ENCODE results near the gene GPX2.

GRCh38 chr14:64970041-64970440 is 27.5 kb upstream of the GPX2 start:
- TF ChIP-seq, protein P1, sequence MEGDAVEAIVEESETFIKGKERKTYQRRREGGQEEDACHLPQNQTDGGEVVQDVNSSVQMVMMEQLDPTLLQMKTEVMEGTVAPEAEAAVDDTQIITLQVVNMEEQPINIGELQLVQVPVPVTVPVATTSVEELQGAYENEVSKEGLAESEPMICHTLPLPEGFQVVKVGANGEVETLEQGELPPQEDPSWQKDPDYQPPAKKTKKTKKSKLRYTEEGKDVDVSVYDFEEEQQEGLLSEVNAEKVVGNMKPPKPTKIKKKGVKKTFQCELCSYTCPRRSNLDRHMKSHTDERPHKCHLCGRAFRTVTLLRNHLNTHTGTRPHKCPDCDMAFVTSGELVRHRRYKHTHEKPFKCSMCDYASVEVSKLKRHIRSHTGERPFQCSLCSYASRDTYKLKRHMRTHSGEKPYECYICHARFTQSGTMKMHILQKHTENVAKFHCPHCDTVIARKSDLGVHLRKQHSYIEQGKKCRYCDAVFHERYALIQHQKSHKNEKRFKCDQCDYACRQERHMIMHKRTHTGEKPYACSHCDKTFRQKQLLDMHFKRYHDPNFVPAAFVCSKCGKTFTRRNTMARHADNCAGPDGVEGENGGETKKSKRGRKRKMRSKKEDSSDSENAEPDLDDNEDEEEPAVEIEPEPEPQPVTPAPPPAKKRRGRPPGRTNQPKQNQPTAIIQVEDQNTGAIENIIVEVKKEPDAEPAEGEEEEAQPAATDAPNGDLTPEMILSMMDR (IDR thresholded peaks at IDR 0.05; ENCODE audit: low read length) = no peak
- TF ChIP-seq EZH2phosphoT487 (IDR thresholded peaks at IDR 0.05; ENCODE audit: low read length) (no peak), EZH2 (optimal IDR thresholded peaks at IDR 0.05; ENCODE audit: low read depth, low read length) (no peak)

Data from MM.1S (cell line).